SK-N-SH (cell line): ENCODE results near the gene ENKD1.

Experiments used
- CHD2 ChIP-seq: fragments of 150-350 bp; IDR thresholded peaks from 2 replicates; pipeline ENCODE4 v1.6.1; 2018; ENCODE audit warnings: low read length; ENCODE audit not compliant: partially characterized antibody
- CTCF ChIP-seq: fragments of 200-600 bp; sonication (generic); IDR thresholded peaks from 2 replicates; pipeline ENCODE4 v1.6.1; 2017; ENCODE audit warnings: antibody characterized with exemption, mild to moderate bottlenecking, moderate library complexity
- ELF1 ChIP-seq: IDR thresholded peaks from 2 replicates; pipeline ENCODE4 v1.4.0; 2012
- EP300 ChIP-seq, 2 experiments: IDR thresholded peaks; 2 replicates each; pipeline versions ENCODE4 v1.4.0 to v1.6.1; 2012; ENCODE audit warnings: borderline replicate concordance in 1 of 2, low read depth in 1 of 2, low read length in 1 of 2
- EZH2phosphoT487 ChIP-seq: fragments of 200-600 bp; sonication (generic); IDR thresholded peaks from 2 replicates; pipeline ENCODE4 v1.6.1; 2017; ENCODE audit warnings: low read depth, mixed run types, mild to moderate bottlenecking, antibody characterized with exemption, moderate library complexity, borderline replicate concordance
- IRF3 ChIP-seq: fragments of 150-350 bp; IDR thresholded peaks from 2 replicates; pipeline ENCODE4 v1.6.1; 2016; ENCODE audit warnings: mild to moderate bottlenecking, low read depth, low read length
- JUND ChIP-seq: IDR thresholded peaks from 2 replicates; pipeline ENCODE4 v1.4.0; 2012
- MXI1 ChIP-seq: IDR thresholded peaks from 2 replicates; pipeline ENCODE4 v1.6.1; 2012; ENCODE audit warnings: mild to moderate bottlenecking, low read depth, low read length, improper control_type of control experiment
- POLR2AphosphoS5 ChIP-seq: IDR thresholded peaks from 2 replicates; pipeline ENCODE4 v1.6.1; 2012; ENCODE audit warnings: low read depth, low read length
- RCOR1 ChIP-seq: fragments of 150-350 bp; IDR thresholded peaks from 2 replicates; pipeline ENCODE4 v1.6.1; 2017; ENCODE audit warnings: antibody characterized with exemption, low read length
- SIN3A ChIP-seq: IDR thresholded peaks from 2 replicates; pipeline ENCODE4 v1.6.1; 2012; ENCODE audit warnings: low read depth, mild to moderate bottlenecking, low read length, moderate library complexity, borderline replicate concordance
- TAF1 ChIP-seq: IDR thresholded peaks from 2 replicates; pipeline ENCODE4 v1.6.1; 2012; ENCODE audit warnings: low read depth, mild to moderate bottlenecking, low read length, moderate library complexity, borderline replicate concordance
- YY1 ChIP-seq: IDR thresholded peaks from 2 replicates; pipeline ENCODE4 v1.4.0; 2012; ENCODE audit warnings: low read depth, mild to moderate bottlenecking

DNA sequence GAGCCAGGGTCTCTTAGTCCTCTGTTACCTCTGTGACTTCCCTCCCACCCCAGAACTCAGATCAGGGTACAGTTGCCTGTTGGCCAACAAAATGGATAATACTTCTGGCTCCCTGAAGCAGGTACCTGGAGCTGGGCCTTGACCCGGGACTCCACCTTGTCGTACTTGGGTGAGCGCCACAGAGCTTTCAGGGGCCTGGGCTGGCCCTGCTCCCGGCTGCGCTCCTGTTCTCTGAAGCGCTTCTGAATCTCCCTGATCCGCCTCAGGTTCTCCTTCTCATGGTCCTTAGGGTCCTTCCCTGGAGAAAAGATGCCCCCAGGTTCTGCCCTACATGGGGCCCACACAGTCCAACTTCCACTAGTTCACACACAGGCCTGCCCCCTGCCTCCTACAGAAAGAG, 1.7 kb downstream of the ENKD1 start:
- TF ChIP-seq CTCF (no peak), EP300 (IDR thresholded peaks at IDR 0.05; ENCODE audit: borderline replicate concordance in 1 of 2, low read depth in 1 of 2, low read length in 1 of 2) (no peak), RCOR1 (no peak), TAF1 (no peak), ELF1 (no peak), POLR2AphosphoS5 (no peak), SIN3A (no peak), EZH2phosphoT487 (no peak), JUND (no peak), IRF3 (no peak), MXI1 (no peak), CHD2 (no peak), YY1 (no peak)
